Measurements from ENCODE around the gene EEF2. TPM values are rescaled to one million over a fixed set of nuclear protein-coding genes. Genes with fewer than 3 reads are reported as not detected.

The EEF2 gene
- total RNA-seq, 4 donors from 2014 or later: 936 to 2,469 (median 1,635) TPM

DNA sequence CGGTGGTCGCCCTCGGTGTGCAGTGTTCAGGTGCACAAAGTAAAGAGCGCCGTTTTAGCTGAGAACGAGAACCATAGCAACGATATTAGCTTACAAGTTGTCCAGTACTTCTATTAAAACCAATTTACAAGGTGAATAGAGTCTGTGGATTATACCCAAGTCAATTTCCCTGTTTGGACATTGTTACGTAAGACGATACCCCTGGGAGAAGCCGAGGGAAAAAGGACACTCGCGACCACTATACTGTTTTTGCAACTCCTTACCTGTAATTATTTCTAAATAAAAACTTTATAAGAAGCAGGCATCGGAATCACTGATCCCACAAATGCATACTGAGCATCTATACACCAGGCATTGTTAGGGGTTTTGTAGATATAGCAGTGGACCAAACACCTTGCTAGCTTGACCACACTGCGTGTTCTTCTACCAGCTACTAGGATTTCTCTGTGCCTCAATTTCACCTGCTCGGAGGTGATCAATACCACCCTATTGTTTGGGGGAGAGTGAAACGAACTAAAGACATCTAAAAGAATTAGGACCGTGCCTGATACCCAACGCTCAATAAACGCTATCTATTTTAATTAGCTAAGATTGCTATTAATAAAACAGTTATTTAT is 488 bp upstream of the EEF2 start:
- DNase-seq: no peak
- Histone ChIP-seq H3K9me3 (no peaks in the 10 kb centered on the region), H3K4me3 (peak overlapping the region; percentile 67 to 85), H3K27ac (peak overlapping the region; percentile 94 to 96), H3K36me3 (no peaks in the 10 kb centered on the region), H3K27me3 (no peaks in the 10 kb centered on the region), H3K4me1 (peaks cover 0 to 11% of the 10 kb centered on the region in 2 donors)
- TF ChIP-seq POLR2A (IDR thresholded peaks at IDR 0.05): no peak
- TF ChIP-seq, protein P1, sequence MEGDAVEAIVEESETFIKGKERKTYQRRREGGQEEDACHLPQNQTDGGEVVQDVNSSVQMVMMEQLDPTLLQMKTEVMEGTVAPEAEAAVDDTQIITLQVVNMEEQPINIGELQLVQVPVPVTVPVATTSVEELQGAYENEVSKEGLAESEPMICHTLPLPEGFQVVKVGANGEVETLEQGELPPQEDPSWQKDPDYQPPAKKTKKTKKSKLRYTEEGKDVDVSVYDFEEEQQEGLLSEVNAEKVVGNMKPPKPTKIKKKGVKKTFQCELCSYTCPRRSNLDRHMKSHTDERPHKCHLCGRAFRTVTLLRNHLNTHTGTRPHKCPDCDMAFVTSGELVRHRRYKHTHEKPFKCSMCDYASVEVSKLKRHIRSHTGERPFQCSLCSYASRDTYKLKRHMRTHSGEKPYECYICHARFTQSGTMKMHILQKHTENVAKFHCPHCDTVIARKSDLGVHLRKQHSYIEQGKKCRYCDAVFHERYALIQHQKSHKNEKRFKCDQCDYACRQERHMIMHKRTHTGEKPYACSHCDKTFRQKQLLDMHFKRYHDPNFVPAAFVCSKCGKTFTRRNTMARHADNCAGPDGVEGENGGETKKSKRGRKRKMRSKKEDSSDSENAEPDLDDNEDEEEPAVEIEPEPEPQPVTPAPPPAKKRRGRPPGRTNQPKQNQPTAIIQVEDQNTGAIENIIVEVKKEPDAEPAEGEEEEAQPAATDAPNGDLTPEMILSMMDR (IDR thresholded peaks at IDR 0.05): no peak
- intact Hi-C loops (cut with DNase I; ENCODE audit: low total_unique reads): loop anchor here (10.0 kb wide), 1 partner anchor 219 kb away; no protein-coding TSS in a partner anchor

DNA sequence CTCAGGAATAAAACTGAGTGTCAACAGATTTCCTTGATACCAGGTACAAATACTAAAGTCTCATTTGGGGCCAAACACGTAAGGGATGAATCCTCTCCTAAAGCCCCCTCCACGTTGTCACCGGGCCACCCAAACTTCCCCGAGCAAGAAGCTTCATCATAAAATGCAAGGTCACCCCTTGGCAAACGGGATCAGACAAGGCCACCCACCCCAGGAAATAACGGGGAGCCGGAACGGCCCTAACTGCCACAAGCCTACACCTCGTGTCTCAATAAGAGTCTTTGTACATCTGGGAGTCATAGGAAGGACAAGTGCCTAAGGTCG is 717 bp downstream of the EEF2 start:
- DNase-seq: no peak
- Histone ChIP-seq H3K4me1 (peaks cover 0 to 11% of the 10 kb centered on the region in 2 donors), H3K36me3 (no peaks in the 10 kb centered on the region), H3K27me3 (no peaks in the 10 kb centered on the region), H3K27ac (peak overlapping the region; percentile 94 to 96), H3K9me3 (no peaks in the 10 kb centered on the region), H3K4me3 (peak overlapping the region; percentile 67 to 85)
- intact Hi-C loops (cut with DNase I; ENCODE audit: low total_unique reads): loop anchor here (10.0 kb wide), 1 partner anchor 220 kb away; no protein-coding TSS in a partner anchor
- TF ChIP-seq, protein P1 (IDR thresholded peaks at IDR 0.05): no peak
- TF ChIP-seq POLR2A (IDR thresholded peaks at IDR 0.05): no peak

DNA sequence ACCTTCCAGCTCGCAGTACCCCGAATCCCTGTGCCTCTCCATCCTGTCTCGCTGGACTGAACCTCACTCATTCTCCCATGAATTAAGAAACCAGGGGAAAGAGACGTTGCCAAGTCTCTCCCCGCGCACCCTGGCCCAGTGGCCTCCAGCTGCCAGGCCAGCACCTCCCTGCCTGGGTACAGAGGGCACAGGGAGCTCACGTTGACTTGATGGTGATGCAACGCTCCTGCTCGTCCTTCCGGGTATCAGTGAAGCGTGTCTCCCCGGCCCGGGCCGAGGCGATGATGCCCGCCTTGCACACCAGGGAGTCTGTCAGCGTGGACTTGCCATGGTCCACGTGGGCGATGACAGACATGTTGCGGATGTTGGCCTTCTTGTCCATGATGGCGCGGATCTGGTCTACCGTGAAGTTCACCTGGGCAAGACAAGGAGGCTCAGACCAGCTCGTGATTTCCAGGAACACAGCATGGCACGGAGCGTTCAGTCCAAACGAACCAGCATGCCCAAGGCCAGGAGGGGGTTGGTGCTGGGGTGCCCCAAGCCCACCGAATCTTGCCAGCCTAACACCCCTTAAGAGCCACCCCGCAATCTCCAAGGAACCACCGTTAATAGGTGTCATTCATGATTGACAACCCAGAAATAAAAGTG is 1.2 kb downstream of the EEF2 start:
- no peaks in the 10 kb centered on the region for H3K27me3 ChIP-seq
- peak overlapping the region; percentile 67 to 85 for H3K4me3 ChIP-seq
- H3K4me1 ChIP-seq: peaks cover 0 to 11% of the 10 kb centered on the region in 2 donors
- H3K9me3 ChIP-seq: no peaks in the 10 kb centered on the region
- intact Hi-C loops (cut with DNase I; ENCODE audit: low total_unique reads): loop anchor here (10.0 kb wide), 1 partner anchor 221 kb away; no protein-coding TSS in a partner anchor
- no peaks in the 10 kb centered on the region for H3K36me3 ChIP-seq
- DNase-seq: no peak
- peak overlapping the region; percentile 94 to 96 for H3K27ac ChIP-seq
- TF ChIP-seq, protein P1 (IDR thresholded peaks at IDR 0.05): no peak
- TF ChIP-seq POLR2A (IDR thresholded peaks at IDR 0.05): no peak

DNA sequence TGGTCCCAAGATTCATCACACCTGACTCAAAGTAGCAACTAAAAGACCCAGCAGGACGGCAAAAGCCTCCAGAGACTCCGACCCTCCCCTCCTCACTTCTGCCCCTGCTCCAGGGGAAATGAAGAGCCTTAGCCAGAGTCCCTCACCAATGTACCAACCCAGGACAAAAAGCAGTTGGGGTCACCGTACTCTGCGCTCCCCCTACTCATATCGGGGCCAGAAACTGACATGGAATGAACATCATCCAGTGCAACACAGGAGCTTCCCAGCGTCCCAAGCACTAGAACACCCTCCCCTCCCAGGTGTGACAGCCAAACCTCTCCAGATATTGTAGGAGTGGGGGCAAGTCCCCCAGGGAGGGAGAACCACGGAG is 1.7 kb downstream of the EEF2 start:
- peak overlapping the region in 1 of 2 donors; percentile 85 for H3K4me3 ChIP-seq
- H3K4me1 ChIP-seq: peaks cover 0 to 11% of the 10 kb centered on the region in 2 donors
- DNase-seq: no peak
- no peaks in the 10 kb centered on the region for H3K36me3 ChIP-seq
- H3K27me3 ChIP-seq: no peaks in the 10 kb centered on the region
- TF ChIP-seq POLR2A (IDR thresholded peaks at IDR 0.05): no peak
- TF ChIP-seq, protein P1 (IDR thresholded peaks at IDR 0.05): no peak
- peak overlapping the region; percentile 94 to 96 for H3K27ac ChIP-seq
- no peaks in the 10 kb centered on the region for H3K9me3 ChIP-seq
- intact Hi-C loops (cut with DNase I; ENCODE audit: low total_unique reads): loop anchor here (10.0 kb wide), 1 partner anchor 221 kb away; no protein-coding TSS in a partner anchor

Data from uterus (tissue), 4 donors.